K562 (cell line): Measurements from ENCODE around the gene TRPC4. TPM values are rescaled to one million over a fixed set of nuclear protein-coding genes. Genes with fewer than 3 reads are reported as not detected.

Source experiments
- ATAC-seq: fragments of 200-7000 bp; cut with Tn5 transposase; 3 replicates; pipeline ENCODE4 v1.9.1; 2020; ENCODE audit warnings: moderate library complexity
- BruUV-seq: library from RNA; stranded (reverse); fragments of 400-500 nt; replicated peaks from 2 replicates; lab custom pipeline; 2021; lab: Mats Ljungman, UMichigan
- CTCF ChIA-PET: fragments of 300-600 bp; formaldehyde crosslinking; extraction: SDS; loops from one replicate; lab custom pipeline; 2021; ENCODE audit warnings: low intra/inter-chr PET ratio; lab: Yijun Ruan, JAX
- POLR2A ChIA-PET: fragments of 300-600, 350-650 bp; sonication (Branson Sonifier 250); formaldehyde crosslinking; extraction: SDS; loops from one replicate; lab custom pipeline; 2021; ENCODE audit warnings: antibody characterized with exemption, inconsistent platforms; lab: Yijun Ruan, JAX
- DNase-seq, 4 experiments: peaks; one replicate each; pipeline versions ENCODE4 v3.0.0 to v3.0.0-alpha.2; 2011 to 2018; ENCODE audit warnings: low spot score in 3 of 4, mixed read lengths in 3 of 4; ENCODE audit errors: extremely low read depth in 1 of 4
- FAIRE-seq: peaks from 2 replicates; lab custom pipeline; 2011; peaks lifted over from hg19 to GRCh38; lab: Jason Lieb, UNC
- H2AFZ ChIP-seq: 2 replicates; pipeline ENCODE4 v1.6.0; 2011; ENCODE audit warnings: low read depth, low read length, control low read depth, inconsistent platforms
- H3K27ac ChIP-seq: fragments of 200-600 bp; 3 replicates; pipeline ENCODE4 v1.8.0; 2011; ENCODE audit warnings: low read depth, mild to moderate bottlenecking, control low read depth, inconsistent platforms, low read length, moderate library complexity, mixed read lengths; ENCODE audit errors: extremely low read depth
- H3K27me3 ChIP-seq, 2 experiments: fragments of 300-600 bp in 1 of 2; 2 replicates in 1 of 2; 3 replicates in 1 of 2; pipeline versions ENCODE4 v1.6.0 to v1.8.0; 2011; ENCODE audit warnings: inconsistent platforms in 2 of 2, low read length in 2 of 2, mild to moderate bottlenecking in 1 of 2, mixed read lengths in 1 of 2, moderate library complexity in 1 of 2; ENCODE audit not compliant: control insufficient read depth in 2 of 2, insufficient read depth in 2 of 2
- H3K36me3 ChIP-seq: fragments of 300-600 bp; 3 replicates; pipeline ENCODE4 v1.8.0; 2011; ENCODE audit warnings: mild to moderate bottlenecking, low read length, inconsistent platforms; ENCODE audit not compliant: control insufficient read depth, insufficient read depth
- H3K4me1 ChIP-seq, 2 experiments: fragments of 200-600 bp in 1 of 2; replicated peaks in 1 of 2; 2 replicates in 1 of 2; 3 replicates in 1 of 2; pipeline versions ENCODE4 v1.5.1 to v1.8.0; 2011; ENCODE audit warnings: inconsistent platforms in 2 of 2, low read length in 2 of 2, mild to moderate bottlenecking in 1 of 2, mixed read lengths in 1 of 2, moderate library complexity in 1 of 2; ENCODE audit not compliant: control insufficient read depth in 2 of 2, insufficient read depth in 2 of 2
- H3K4me2 ChIP-seq: 2 replicates; pipeline ENCODE4 v1.6.1; 2011; ENCODE audit warnings: low read length, control low read depth, inconsistent platforms, mixed read lengths; ENCODE audit not compliant: insufficient read depth
- H3K4me3 ChIP-seq: fragments of 200-600 bp; sonication (generic), shearing (Covaris generic); 2 replicates; pipeline ENCODE4 v1.5.1; 2016; ENCODE audit warnings: control low read depth, inconsistent platforms
- H3K79me2 ChIP-seq: fragments of 200-600 bp; 3 replicates; pipeline ENCODE4 v1.8.0; 2011; ENCODE audit warnings: low read length, inconsistent platforms; ENCODE audit not compliant: control insufficient read depth, insufficient read depth
- H3K9ac ChIP-seq, 2 experiments: 2 replicates each; pipeline versions ENCODE4 v1.6.0 to v1.6.1; 2011; ENCODE audit warnings: low read depth in 2 of 2, low read length in 2 of 2, control low read depth in 1 of 2, inconsistent platforms in 1 of 2, mild to moderate bottlenecking in 1 of 2, mixed read lengths in 1 of 2; ENCODE audit not compliant: insufficient read depth in 1 of 2
- H3K9me1 ChIP-seq: one replicate; pipeline ENCODE4 v1.6.0; 2011; ENCODE audit warnings: inconsistent platforms, mild to moderate bottlenecking, low read length, moderate library complexity; ENCODE audit not compliant: control insufficient read depth, insufficient read depth
- H3K9me3 ChIP-seq: replicated peaks from 2 replicates; pipeline ENCODE4 v1.5.1; 2011; ENCODE audit warnings: low read depth, low read length, inconsistent platforms; ENCODE audit not compliant: control insufficient read depth, insufficient read depth
- H4K20me1 ChIP-seq: replicated peaks from 2 replicates; pipeline ENCODE4 v1.6.1; 2011; ENCODE audit warnings: low read length, inconsistent platforms, mixed read lengths; ENCODE audit not compliant: control insufficient read depth, insufficient read depth
- CAMTA2 ChIP-seq: fragments of 250-450 bp; sonication (Bioruptor Pico); conservative IDR thresholded peaks from 2 replicates; pipeline ENCODE4 v1.5.1; 2022
- FOXP4 ChIP-seq: sonication (generic); formaldehyde crosslinking; IDR thresholded peaks from 2 replicates; pipeline ENCODE4 v1.8.0; 2022; ENCODE audit warnings: mild to moderate bottlenecking, missing genetic modification reagents, borderline replicate concordance
- GATAD2A ChIP-seq: fragments of 450-650 bp; IDR thresholded peaks from 2 replicates; pipeline ENCODE4 v1.6.1; 2017
- SRSF1 ChIP-seq: fragments of 200-400 bp; formaldehyde crosslinking; IDR thresholded peaks from 2 replicates; pipeline ENCODE4 v1.6.1; 2017; ENCODE audit warnings: mild to moderate bottlenecking, low read depth, low read length, moderate library complexity
- TEAD4 ChIP-seq, 2 experiments: sonication (generic) in 1 of 2; formaldehyde crosslinking in 1 of 2; IDR thresholded peaks; 2 replicates each; pipeline versions ENCODE4 v1.6.1 to v1.8.0; 2012 to 2022; ENCODE audit warnings: borderline replicate concordance in 1 of 2, inconsistent platforms in 1 of 2, low read length in 1 of 2, mild to moderate bottlenecking in 1 of 2, missing genetic modification reagents in 1 of 2
- ZNF561 ChIP-seq: fragments of 450-650 bp; formaldehyde crosslinking; conservative IDR thresholded peaks from 2 replicates; pipeline ENCODE4 v1.4.0; 2020; ENCODE audit warnings: mild to moderate bottlenecking, moderate library complexity
- WGBS: fragments of 100-300 bp; shearing (Covaris generic); methylation state at CpG from one replicate; pipeline ENCODE4 v1.1.6; 2016; ENCODE audit warnings: low coverage, mixed read lengths; ENCODE audit not compliant: insufficient coverage; ENCODE audit errors: missing lambda C conversion rate; 5-methylcytosine and 5-hydroxymethylcytosine counted together
- in situ Hi-C: fragments of 300-500 bp; cut with MboI; formaldehyde crosslinking; loops from 4 replicates; pipeline ENCODE4 v1.15.0; 2018; ENCODE audit warnings: inconsistent platforms, mixed read lengths
- intact Hi-C: fragments of 100-400 bp; cut with micrococcal nuclease; formaldehyde crosslinking; loops from 2 replicates; pipeline ENCODE4 v1.14.2; 2022
- polyA plus RNA-seq, 8 experiments: library from polyadenylated mRNA; depleted of rRNA in 4 of 8; stranded (reverse) in 5 of 8; unstranded in 3 of 8; fragments of >200 nt; fragmentation: Nextera tagmentation in 2 of 8; fragmentation: Illumina TruSeq in 1 of 8; extraction: Ambion mirVana in 2 of 8; extraction: Trizol in 1 of 8; gene quantifications; 2 replicates each; pipeline versions ENCODE4 v1.2.1 to v1.2.3, GENCODE V29; 2011 to 2014; ENCODE audit warnings: inconsistent platforms in 1 of 8, missing spikeins in 1 of 8
- total RNA-seq, 7 experiments: library from RNA; depleted of rRNA in 6 of 7; stranded (reverse); fragments of >200 nt in 6 of 7; fragmentation: Illumina TruSeq in 2 of 7; extraction: Trizol in 2 of 7; gene quantifications; 2 replicates each; pipeline versions ENCODE4 v1.2.1 to v1.2.3, GENCODE V29; 2011 to 2021; ENCODE audit warnings: low replicate concordance in 1 of 7

Gene TRPC4
- total and polyA plus RNA-seq, 9 of the 15 experiments (the other 6 are each of a cell fraction or from before 2014, with no cell fraction given) = 0.03 to 0.04 TPM; not detected in 7

GRCh38 chr13:37747071-37747612 lies 122.4 kb downstream of the TRPC4 start:
- intact Hi-C loops = no loop called here
- Histone ChIP-seq H3K79me2 (no peaks in the 10 kb centered on the region), H3K9me1 (no peaks in the 10 kb centered on the region), H3K4me2 (no peak overlapping the region), H3K9ac (no peak overlapping the region), H4K20me1 (no peaks in the 10 kb centered on the region), H2AFZ (no peak overlapping the region), H3K9me3 (no peaks in the 10 kb centered on the region), H3K4me3 (no peak overlapping the region), H3K27ac (no peak overlapping the region), H3K27me3 (no peaks in the 10 kb centered on the region), H3K36me3 (no peaks in the 10 kb centered on the region), H3K4me1 (no peaks in the 10 kb centered on the region)
- TF ChIP-seq TEAD4 (IDR thresholded peaks at IDR 0.05; ENCODE audit: low read length) (no peak), TEAD4 (CRISPR knock-in tag; IDR thresholded peaks at IDR 0.05; ENCODE audit: borderline replicate concordance) (no peak), ZNF561 (CRISPR knock-in tag) (no peak), GATAD2A (no peak), SRSF1 (no peak), FOXP4 (CRISPR knock-in tag) (no peak), CAMTA2 (CRISPR knock-in tag) (no peak)
- in situ Hi-C loops = no loop called here
- DNase-seq = no peak
- no peak for ATAC-seq
- POLR2A ChIA-PET = no interaction called here
- CTCF ChIA-PET = no interaction called here
- BruUV-seq = no TSS peak
- FAIRE-seq = no peak
- 3% methylated on average over 3 of the region's 5 CpGs for WGBS
